ENCODE results near the gene CYP21A2. TPM values are rescaled to one million over a fixed set of nuclear protein-coding genes. Genes with fewer than 3 reads are reported as not detected.

Gene CYP21A2
- total RNA-seq, 1 donor from 2014 or later = 0.44 TPM

DNA sequence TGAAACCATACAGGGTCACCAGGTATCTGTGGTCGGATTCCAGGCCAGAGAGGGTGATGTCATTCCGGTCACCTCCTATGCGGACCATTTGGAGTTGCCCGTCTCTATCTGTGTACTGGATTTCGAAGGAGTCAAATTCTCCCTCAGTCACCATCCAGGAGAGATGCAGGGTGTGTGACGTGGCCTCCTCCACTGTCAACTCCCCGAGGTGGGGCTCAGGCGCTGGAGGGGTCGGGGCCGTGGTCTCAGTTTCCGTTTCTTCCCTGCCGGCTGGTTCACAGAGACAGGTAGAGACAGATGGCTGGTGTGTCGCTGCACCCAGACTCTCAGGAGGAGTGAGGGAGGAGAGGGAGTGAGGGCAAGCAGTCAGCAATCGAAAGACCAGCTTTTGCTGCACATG is 30.7 kb downstream of the CYP21A2 start:
- no peaks in the 10 kb centered on the region for H3K9me3 Mint-ChIP-seq (ENCODE audit: unreplicated experiment)
- H3K36me3 Mint-ChIP-seq (ENCODE audit: low read depth, unreplicated experiment) = no peaks in the 10 kb centered on the region
- TF ChIP-seq, protein P1, sequence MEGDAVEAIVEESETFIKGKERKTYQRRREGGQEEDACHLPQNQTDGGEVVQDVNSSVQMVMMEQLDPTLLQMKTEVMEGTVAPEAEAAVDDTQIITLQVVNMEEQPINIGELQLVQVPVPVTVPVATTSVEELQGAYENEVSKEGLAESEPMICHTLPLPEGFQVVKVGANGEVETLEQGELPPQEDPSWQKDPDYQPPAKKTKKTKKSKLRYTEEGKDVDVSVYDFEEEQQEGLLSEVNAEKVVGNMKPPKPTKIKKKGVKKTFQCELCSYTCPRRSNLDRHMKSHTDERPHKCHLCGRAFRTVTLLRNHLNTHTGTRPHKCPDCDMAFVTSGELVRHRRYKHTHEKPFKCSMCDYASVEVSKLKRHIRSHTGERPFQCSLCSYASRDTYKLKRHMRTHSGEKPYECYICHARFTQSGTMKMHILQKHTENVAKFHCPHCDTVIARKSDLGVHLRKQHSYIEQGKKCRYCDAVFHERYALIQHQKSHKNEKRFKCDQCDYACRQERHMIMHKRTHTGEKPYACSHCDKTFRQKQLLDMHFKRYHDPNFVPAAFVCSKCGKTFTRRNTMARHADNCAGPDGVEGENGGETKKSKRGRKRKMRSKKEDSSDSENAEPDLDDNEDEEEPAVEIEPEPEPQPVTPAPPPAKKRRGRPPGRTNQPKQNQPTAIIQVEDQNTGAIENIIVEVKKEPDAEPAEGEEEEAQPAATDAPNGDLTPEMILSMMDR (IDR thresholded peaks at IDR 0.05; ENCODE audit: unreplicated experiment) = no peak
- no peak overlapping the region for H3K27ac Mint-ChIP-seq (ENCODE audit: unreplicated experiment)
- no peaks in the 10 kb centered on the region for H3K4me1 Mint-ChIP-seq (ENCODE audit: unreplicated experiment)
- DNase-seq (ENCODE audit: low spot score) = no peak
- H3K4me3 Mint-ChIP-seq (ENCODE audit: unreplicated experiment) = no peak overlapping the region
- peaks cover 2% of the 10 kb centered on the region for H3K27me3 Mint-ChIP-seq (ENCODE audit: unreplicated experiment)

DNA sequence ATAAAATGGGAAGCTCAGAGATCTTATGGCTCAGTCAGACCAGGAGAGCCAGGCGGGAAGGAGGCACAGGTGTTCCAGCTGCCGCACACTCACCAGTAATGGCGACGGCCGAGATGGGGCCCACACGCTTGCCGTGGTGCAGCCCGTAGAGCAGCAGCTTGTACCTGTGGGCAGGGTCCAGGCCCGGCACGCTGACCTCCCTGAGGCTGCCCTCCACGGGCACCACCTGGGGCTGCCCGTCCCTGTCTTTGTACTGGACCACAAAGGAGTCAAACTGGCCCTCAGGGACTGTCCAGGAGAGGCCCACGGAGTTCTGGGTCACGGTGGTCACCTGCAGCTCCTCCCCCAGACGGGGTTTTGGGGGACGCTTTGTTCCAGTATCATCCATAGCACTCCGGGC is 31.2 kb downstream of the CYP21A2 start:
- Mint-ChIP-seq H3K27me3 (ENCODE audit: unreplicated experiment) (peaks cover 2% of the 10 kb centered on the region), H3K4me3 (ENCODE audit: unreplicated experiment) (no peak overlapping the region), H3K4me1 (ENCODE audit: unreplicated experiment) (no peaks in the 10 kb centered on the region), H3K36me3 (ENCODE audit: low read depth, unreplicated experiment) (no peaks in the 10 kb centered on the region), H3K27ac (ENCODE audit: unreplicated experiment) (no peak overlapping the region), H3K9me3 (ENCODE audit: unreplicated experiment) (no peaks in the 10 kb centered on the region)
- TF ChIP-seq, protein P1 (IDR thresholded peaks at IDR 0.05; ENCODE audit: unreplicated experiment) = no peak
- no peak for DNase-seq (ENCODE audit: low spot score)

DNA sequence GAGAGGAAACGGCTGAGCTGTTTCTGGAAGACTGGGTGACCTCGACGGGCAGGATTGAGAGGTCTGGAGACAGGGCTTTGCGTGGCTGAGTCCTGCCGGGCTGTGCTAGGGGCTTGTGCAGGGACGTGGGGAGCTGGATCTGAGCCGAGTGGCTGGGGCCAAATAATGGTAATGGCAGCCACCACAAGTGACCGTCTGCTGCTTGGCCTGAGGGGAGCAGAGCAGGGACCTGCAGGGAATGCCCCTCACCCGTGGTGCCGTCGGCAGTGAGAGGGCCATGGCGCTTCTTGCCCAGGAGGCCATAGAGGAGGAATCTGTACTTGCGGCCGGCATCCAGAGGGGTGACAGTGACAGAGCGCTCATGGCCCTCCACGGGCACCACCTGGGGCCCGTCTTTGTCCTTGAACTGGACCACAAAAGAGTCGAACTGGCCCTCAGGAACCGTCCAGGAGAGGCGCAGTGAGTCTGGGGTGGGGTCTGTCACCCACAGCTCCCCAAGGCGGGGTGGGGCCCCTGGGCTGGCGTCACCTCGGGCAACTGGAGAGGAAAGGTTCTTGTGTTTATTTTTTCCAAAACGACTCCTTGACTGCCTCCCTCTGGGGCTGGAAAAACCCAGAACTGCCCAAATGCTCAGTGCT is 31.8 kb downstream of the CYP21A2 start:
- TF ChIP-seq, protein P1 (IDR thresholded peaks at IDR 0.05; ENCODE audit: unreplicated experiment) = no peak
- DNase-seq (ENCODE audit: low spot score) = no peak
- no peaks in the 10 kb centered on the region for H3K36me3 Mint-ChIP-seq (ENCODE audit: low read depth, unreplicated experiment)
- H3K4me1 Mint-ChIP-seq (ENCODE audit: unreplicated experiment) = no peaks in the 10 kb centered on the region
- peaks cover 2% of the 10 kb centered on the region for H3K27me3 Mint-ChIP-seq (ENCODE audit: unreplicated experiment)
- no peak overlapping the region for H3K4me3 Mint-ChIP-seq (ENCODE audit: unreplicated experiment)
- H3K9me3 Mint-ChIP-seq (ENCODE audit: unreplicated experiment) = no peaks in the 10 kb centered on the region
- H3K27ac Mint-ChIP-seq (ENCODE audit: unreplicated experiment) = no peak overlapping the region

DNA sequence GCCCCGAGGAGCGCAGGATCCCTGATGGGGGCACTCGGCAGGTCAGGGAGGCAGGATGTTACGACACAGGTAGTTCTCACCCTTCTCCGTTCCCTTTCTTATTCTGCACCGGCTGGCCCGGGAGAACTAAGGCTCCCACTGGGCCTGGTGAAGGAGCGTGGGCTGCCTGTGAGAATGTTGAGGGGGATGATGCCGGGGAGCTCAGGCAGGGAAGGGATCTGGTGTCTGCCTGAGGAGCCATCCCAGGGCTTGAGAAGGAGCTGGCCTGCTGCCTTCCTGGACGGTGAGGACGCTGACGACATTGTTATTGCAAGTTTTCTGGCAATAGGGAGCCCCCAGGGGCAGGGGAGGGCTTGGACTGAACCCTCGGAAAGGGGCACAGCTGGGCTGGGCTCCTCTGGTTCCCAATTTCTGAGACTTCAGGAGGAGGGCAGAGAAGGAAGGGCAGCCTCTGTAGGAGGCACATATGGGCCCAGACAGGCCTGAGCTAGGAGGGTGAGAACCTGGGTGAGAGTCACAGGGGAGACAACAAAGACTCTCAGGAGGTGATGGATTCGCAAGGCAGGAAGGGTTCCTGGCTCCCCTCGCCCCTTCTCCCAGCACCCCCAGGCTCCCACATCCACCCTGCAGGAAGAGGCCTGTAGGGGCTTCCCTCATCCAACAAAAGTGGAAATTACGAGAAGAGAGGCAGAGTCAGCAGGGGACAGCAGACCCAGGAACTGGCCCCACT is 32.8 kb downstream of the CYP21A2 start:
- H3K4me3 Mint-ChIP-seq (ENCODE audit: unreplicated experiment) = no peak overlapping the region
- H3K27ac Mint-ChIP-seq (ENCODE audit: unreplicated experiment) = no peak overlapping the region
- peaks cover 2% of the 10 kb centered on the region for H3K27me3 Mint-ChIP-seq (ENCODE audit: unreplicated experiment)
- no peak for DNase-seq (ENCODE audit: low spot score)
- no peaks in the 10 kb centered on the region for H3K4me1 Mint-ChIP-seq (ENCODE audit: unreplicated experiment)
- TF ChIP-seq, protein P1 (IDR thresholded peaks at IDR 0.05; ENCODE audit: unreplicated experiment) = no peak
- H3K36me3 Mint-ChIP-seq (ENCODE audit: low read depth, unreplicated experiment) = no peaks in the 10 kb centered on the region
- no peaks in the 10 kb centered on the region for H3K9me3 Mint-ChIP-seq (ENCODE audit: unreplicated experiment)

DNA sequence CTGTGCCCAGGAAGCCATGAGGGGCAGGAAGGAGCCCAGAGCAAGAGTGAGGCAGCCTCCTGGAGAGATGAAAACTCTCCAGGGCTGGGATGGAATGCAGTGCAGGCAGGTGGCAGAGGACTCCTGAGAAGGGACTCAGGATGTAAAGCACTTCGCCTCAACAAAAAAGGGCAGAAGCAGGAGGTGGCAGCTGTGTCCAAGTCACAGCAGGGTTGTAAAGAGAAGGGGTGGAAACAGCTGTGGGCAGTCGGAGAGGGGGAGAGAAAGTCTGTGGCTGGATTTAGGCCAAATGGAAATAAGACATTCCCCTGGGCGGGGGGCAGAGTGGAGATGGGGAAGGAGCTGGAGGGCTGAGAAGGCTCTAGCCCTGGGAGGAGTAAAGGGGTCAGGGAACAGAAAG is 34.9 kb downstream of the CYP21A2 start:
- H3K27me3 Mint-ChIP-seq (ENCODE audit: unreplicated experiment) = peaks cover 2% of the 10 kb centered on the region
- H3K4me3 Mint-ChIP-seq (ENCODE audit: unreplicated experiment) = no peak overlapping the region
- no peak for DNase-seq (ENCODE audit: low spot score)
- H3K9me3 Mint-ChIP-seq (ENCODE audit: unreplicated experiment) = no peaks in the 10 kb centered on the region
- TF ChIP-seq, protein P1 (IDR thresholded peaks at IDR 0.05; ENCODE audit: unreplicated experiment) = no peak
- no peaks in the 10 kb centered on the region for H3K36me3 Mint-ChIP-seq (ENCODE audit: low read depth, unreplicated experiment)
- H3K27ac Mint-ChIP-seq (ENCODE audit: unreplicated experiment) = no peak overlapping the region
- no peaks in the 10 kb centered on the region for H3K4me1 Mint-ChIP-seq (ENCODE audit: unreplicated experiment)

Measured in endothelial cell (in vitro differentiated cells).